ENCODE measurements around the gene ENG. TPM values are rescaled to one million over a fixed set of nuclear protein-coding genes. Genes with fewer than 3 reads are reported as not detected.

The ENG gene
- total RNA-seq, 1 experiment from 2014 or later = 0.76 TPM

- TF ChIP-seq SRF (IDR thresholded peaks at IDR 0.05; ENCODE audit: low read depth) (no peak), ELF1 (IDR thresholded peaks at IDR 0.05; ENCODE audit: borderline replicate concordance, low read depth) (no peak)
- TF ChIP-seq, protein P1, sequence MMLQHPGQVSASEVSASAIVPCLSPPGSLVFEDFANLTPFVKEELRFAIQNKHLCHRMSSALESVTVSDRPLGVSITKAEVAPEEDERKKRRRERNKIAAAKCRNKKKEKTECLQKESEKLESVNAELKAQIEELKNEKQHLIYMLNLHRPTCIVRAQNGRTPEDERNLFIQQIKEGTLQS (IDR thresholded peaks at IDR 0.05) = no peak
- TF ChIP-seq, protein P2, sequence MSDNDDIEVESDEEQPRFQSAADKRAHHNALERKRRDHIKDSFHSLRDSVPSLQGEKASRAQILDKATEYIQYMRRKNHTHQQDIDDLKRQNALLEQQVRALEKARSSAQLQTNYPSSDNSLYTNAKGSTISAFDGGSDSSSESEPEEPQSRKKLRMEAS (IDR thresholded peaks at IDR 0.05) = no peak
Observed at GRCh38 chr9:127860260-127860659, 5.8 kb upstream of the ENG start (continued).

DNA sequence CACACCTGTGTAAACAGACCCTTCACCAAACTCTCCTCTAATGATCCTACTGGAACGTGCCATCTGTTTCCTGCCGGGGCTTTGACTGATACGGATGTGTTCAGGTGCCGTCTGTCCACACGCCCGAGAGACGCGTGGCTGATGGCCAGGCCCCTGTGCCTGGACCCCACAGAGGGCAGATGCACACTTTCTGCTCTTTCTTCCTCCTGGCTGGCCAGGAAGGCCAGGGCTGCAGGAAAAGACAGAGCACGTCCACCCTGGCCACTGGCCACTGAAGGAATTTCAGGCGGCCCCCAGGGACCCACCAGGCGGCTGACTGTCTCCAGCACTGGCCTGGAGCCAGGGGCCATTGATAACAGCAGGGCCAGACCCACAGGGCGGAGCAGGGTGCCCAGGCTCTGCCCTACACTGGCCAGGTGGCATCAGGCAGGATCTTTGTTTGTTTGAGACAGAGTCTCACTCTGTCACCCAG lies 3.6 kb upstream of the ENG start:
- DNase-seq (ENCODE audit: low read depth, low spot score) (no peak), ATAC-seq (no peak)
- Histone ChIP-seq H4K20me1 (ENCODE audit: insufficient read depth) (no peaks in the 10 kb centered on the region), H3K27me3 (ENCODE audit: insufficient read depth, low read length) (no peaks in the 10 kb centered on the region), H3K36me3 (ENCODE audit: control insufficient read depth in 1 of 2, insufficient read depth in 2 of 2, low read length in 2 of 2) (no peaks in the 10 kb centered on the region), H3K9me2 (ENCODE audit: insufficient read depth) (no peaks in the 10 kb centered on the region), H3K4me2 (ENCODE audit: low read length) (no peak overlapping the region), H3K4me1 (ENCODE audit: control insufficient read depth in 1 of 2, insufficient read depth in 2 of 2, low read length in 2 of 2) (no peaks in the 10 kb centered on the region), H3K4me3 (replicated peaks in 1 of 2; ENCODE audit: low read depth in 1 of 2, low read length in 2 of 2) (no peak overlapping the region), H3K79me2 (ENCODE audit: insufficient read depth, low read length) (no peaks in the 10 kb centered on the region), H3K9ac (ENCODE audit: low read length) (no peak overlapping the region), H3K9me3 (ENCODE audit: control insufficient read depth in 1 of 2, insufficient read depth in 1 of 2, low read depth in 1 of 2, low read length in 2 of 2) (no peaks in the 10 kb centered on the region), H3K27ac (ENCODE audit: low read depth, low read length) (no peak overlapping the region), H2AFZ (ENCODE audit: low read depth, low read length, poor library complexity, severe bottlenecking) (no peak overlapping the region)
- intact Hi-C loops (cut with micrococcal nuclease) = no loop called here
- ChIA-PET CTCF (no interaction called here), POLR2A (no interaction called here), RAD21 (ENCODE audit: low non-redundant PET in 1 of 2, low total read pairs in 2 of 2, uncharacterized antibody in 2 of 2, unreplicated experiment in 2 of 2) (no interaction called here)
- TF ChIP-seq CTCF (IDR thresholded peaks at IDR 0.05 in 2 of 3, conservative IDR thresholded peaks at IDR 0.05 in 1 of 3; ENCODE audit: borderline replicate concordance in 1 of 3, insufficient read depth in 1 of 3, low read depth in 2 of 3, low read length in 2 of 3) = no peak
- no peak for TF ChIP-seq EGR1 (IDR thresholded peaks at IDR 0.05; ENCODE audit: low read depth)
- TF ChIP-seq EZH2phosphoT487 (IDR thresholded peaks at IDR 0.05; ENCODE audit: borderline replicate concordance) = no peak
- TF ChIP-seq RAD21 (IDR thresholded peaks at IDR 0.05; ENCODE audit: low read depth) = no peak
- no peak for TF ChIP-seq REST (IDR thresholded peaks at IDR 0.05; ENCODE audit: low read depth)
- no peak for TF ChIP-seq ZNF274 (IDR thresholded peaks at IDR 0.05; ENCODE audit: low read depth, low read length)
- TF ChIP-seq, protein P3, sequence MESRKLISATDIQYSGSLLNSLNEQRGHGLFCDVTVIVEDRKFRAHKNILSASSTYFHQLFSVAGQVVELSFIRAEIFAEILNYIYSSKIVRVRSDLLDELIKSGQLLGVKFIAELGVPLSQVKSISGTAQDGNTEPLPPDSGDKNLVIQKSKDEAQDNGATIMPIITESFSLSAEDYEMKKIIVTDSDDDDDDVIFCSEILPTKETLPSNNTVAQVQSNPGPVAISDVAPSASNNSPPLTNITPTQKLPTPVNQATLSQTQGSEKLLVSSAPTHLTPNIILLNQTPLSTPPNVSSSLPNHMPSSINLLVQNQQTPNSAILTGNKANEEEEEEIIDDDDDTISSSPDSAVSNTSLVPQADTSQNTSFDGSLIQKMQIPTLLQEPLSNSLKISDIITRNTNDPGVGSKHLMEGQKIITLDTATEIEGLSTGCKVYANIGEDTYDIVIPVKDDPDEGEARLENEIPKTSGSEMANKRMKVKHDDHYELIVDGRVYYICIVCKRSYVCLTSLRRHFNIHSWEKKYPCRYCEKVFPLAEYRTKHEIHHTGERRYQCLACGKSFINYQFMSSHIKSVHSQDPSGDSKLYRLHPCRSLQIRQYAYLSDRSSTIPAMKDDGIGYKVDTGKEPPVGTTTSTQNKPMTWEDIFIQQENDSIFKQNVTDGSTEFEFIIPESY (IDR thresholded peaks at IDR 0.05; ENCODE audit: extremely low read depth, insufficient replicate concordance, low read length) = no peak
- no peak for TF ChIP-seq SP1 (IDR thresholded peaks at IDR 0.05; ENCODE audit: low read depth)
- no peak for TF ChIP-seq SIN3A (IDR thresholded peaks at IDR 0.05; ENCODE audit: low read depth)
- TF ChIP-seq CEBPB (IDR thresholded peaks at IDR 0.05; ENCODE audit: low read depth) = no peak
- no peak for TF ChIP-seq YY1 (IDR thresholded peaks at IDR 0.05; ENCODE audit: extremely low read depth, insufficient replicate concordance, low read depth, low read length)
- BruUV-seq (replicated peaks) = no TSS peak
